Sigmoid colon (tissue), 4 donors: ENCODE data around the gene ISX.

Experiments
- EP300 ChIP-seq, 4 donors: sonication (generic); formaldehyde crosslinking; IDR thresholded peaks; one replicate each; pipeline ENCODE4 v1.6.1; 2017; ENCODE audit warnings: antibody characterized with exemption in 4 of 4
- POLR2A ChIP-seq, 2 donors: fragments of 450-650 bp; IDR thresholded peaks; one replicate each; pipeline ENCODE4 v1.6.1; 2016; ENCODE audit warnings: antibody characterized with exemption in 2 of 2, mild to moderate bottlenecking in 2 of 2, moderate library complexity in 2 of 2
- POLR2AphosphoS5 ChIP-seq, 4 donors: sonication (generic); formaldehyde crosslinking; IDR thresholded peaks; one replicate each; pipeline ENCODE4 v1.6.1; 2017; ENCODE audit warnings: antibody characterized with exemption in 4 of 4
- TF ChIP-seq, protein P1 (sequence below), 4 experiments: fragments of 450-650 bp in 3 of 4; fragments of 200-600 bp in 1 of 4; IDR thresholded peaks; one replicate each; pipeline ENCODE4 v1.5.1; 2016 to 2019; ENCODE audit warnings: antibody characterized with exemption in 4 of 4, mild to moderate bottlenecking in 3 of 4, moderate library complexity in 2 of 4

- TF ChIP-seq, protein P1, sequence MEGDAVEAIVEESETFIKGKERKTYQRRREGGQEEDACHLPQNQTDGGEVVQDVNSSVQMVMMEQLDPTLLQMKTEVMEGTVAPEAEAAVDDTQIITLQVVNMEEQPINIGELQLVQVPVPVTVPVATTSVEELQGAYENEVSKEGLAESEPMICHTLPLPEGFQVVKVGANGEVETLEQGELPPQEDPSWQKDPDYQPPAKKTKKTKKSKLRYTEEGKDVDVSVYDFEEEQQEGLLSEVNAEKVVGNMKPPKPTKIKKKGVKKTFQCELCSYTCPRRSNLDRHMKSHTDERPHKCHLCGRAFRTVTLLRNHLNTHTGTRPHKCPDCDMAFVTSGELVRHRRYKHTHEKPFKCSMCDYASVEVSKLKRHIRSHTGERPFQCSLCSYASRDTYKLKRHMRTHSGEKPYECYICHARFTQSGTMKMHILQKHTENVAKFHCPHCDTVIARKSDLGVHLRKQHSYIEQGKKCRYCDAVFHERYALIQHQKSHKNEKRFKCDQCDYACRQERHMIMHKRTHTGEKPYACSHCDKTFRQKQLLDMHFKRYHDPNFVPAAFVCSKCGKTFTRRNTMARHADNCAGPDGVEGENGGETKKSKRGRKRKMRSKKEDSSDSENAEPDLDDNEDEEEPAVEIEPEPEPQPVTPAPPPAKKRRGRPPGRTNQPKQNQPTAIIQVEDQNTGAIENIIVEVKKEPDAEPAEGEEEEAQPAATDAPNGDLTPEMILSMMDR (IDR thresholded peaks at IDR 0.05): no peak
- TF ChIP-seq POLR2A (IDR thresholded peaks at IDR 0.05): no peak
- no peak for TF ChIP-seq EP300 (IDR thresholded peaks at IDR 0.05)
- TF ChIP-seq POLR2AphosphoS5 (IDR thresholded peaks at IDR 0.05): no peak
These were observed 45.3 kb downstream of the ISX start for GRCh38 chr22:35111244-35111643.
